OCI-LY7 (cell line): ENCODE measurements around the gene S100Z. TPM values are rescaled to one million over a fixed set of nuclear protein-coding genes. Genes with fewer than 3 reads are reported as not detected.
"Not testable (repeated sequence)": the region's sequence is repeated elsewhere in the genome, so short reads cannot be mapped to it uniquely, and the experiment has no call there.

Experiments
- BruUV-seq: library from RNA; stranded (reverse); fragments of 400-500 nt; replicated peaks from 2 replicates; lab custom pipeline; 2021; lab: Mats Ljungman, UMichigan
- CTCF ChIA-PET: fragments of 300-600 bp; sonication (Branson Sonifier 250); formaldehyde crosslinking; loops from one replicate; lab custom pipeline; 2022; ENCODE audit warnings: antibody characterized with exemption; ENCODE audit not compliant: unreplicated experiment; lab: Charles Lee
- POLR2A ChIA-PET: fragments of 300-600 bp; sonication (Branson Sonifier 250); formaldehyde crosslinking; loops from one replicate; lab custom pipeline; 2022; ENCODE audit warnings: antibody characterized with exemption; lab: Charles Lee
- DNase-seq: peaks from one replicate; pipeline ENCODE4 v3.0.0-alpha.2; 2015; ENCODE audit warnings: low spot score
- H2AFZ ChIP-seq: fragments of 200-600 bp; sonication (generic), shearing (Covaris generic); 2 replicates; pipeline ENCODE4 v1.6.1; 2014; ENCODE audit warnings: mild to moderate bottlenecking, antibody characterized with exemption, low read length, moderate library complexity
- H3K27ac ChIP-seq: fragments of 200-600 bp; sonication (generic); 2 replicates; pipeline ENCODE4 v1.5.1; 2014; ENCODE audit warnings: mixed run types, low read depth, mild to moderate bottlenecking, moderate library complexity, low read length, inconsistent platforms; ENCODE audit not compliant: poor library complexity, severe bottlenecking
- H3K36me3 ChIP-seq: fragments of 200-600 bp; sonication (generic); 2 replicates; pipeline ENCODE4 v1.6.1; 2014; ENCODE audit warnings: mild to moderate bottlenecking, antibody characterized with exemption, low read length, moderate library complexity, mixed read lengths; ENCODE audit not compliant: insufficient read depth
- H3K4me1 ChIP-seq: fragments of 200-600 bp; sonication (generic); 2 replicates; pipeline ENCODE4 v1.5.1; 2014; ENCODE audit warnings: mild to moderate bottlenecking, low read length; ENCODE audit not compliant: insufficient read depth, poor library complexity, severe bottlenecking
- H3K4me2 ChIP-seq: fragments of 200-600 bp; sonication (generic); 2 replicates; pipeline ENCODE4 v1.6.1; 2014; ENCODE audit warnings: mild to moderate bottlenecking, low read length
- H3K4me3 ChIP-seq: fragments of 200-600 bp; sonication (generic); 2 replicates; pipeline ENCODE4 v1.5.1; 2014; ENCODE audit warnings: mild to moderate bottlenecking, low read depth, low read length; ENCODE audit not compliant: poor library complexity, severe bottlenecking
- H3K79me2 ChIP-seq: fragments of 200-600 bp; sonication (generic); 2 replicates; pipeline ENCODE4 v1.6.1; 2016; ENCODE audit warnings: low read depth, mild to moderate bottlenecking, low read length, moderate library complexity, mixed read lengths; ENCODE audit not compliant: insufficient read depth
- H3K9me2 ChIP-seq: fragments of 200-600 bp; sonication (generic); 2 replicates; pipeline ENCODE4 v1.6.1; 2016; ENCODE audit warnings: mild to moderate bottlenecking, low read length, mixed read lengths; ENCODE audit not compliant: insufficient read depth
- H3K9me3 ChIP-seq: fragments of 200-600 bp; sonication (generic); 2 replicates; pipeline ENCODE4 v1.6.1; 2014; ENCODE audit warnings: mild to moderate bottlenecking, mixed run types, low read length, mixed read lengths
- H4K20me1 ChIP-seq: fragments of 200-600 bp; sonication (generic); 2 replicates; pipeline ENCODE4 v1.6.1; 2014; ENCODE audit warnings: mild to moderate bottlenecking, antibody characterized with exemption, low read length, moderate library complexity, mixed read lengths; ENCODE audit not compliant: insufficient read depth
- CTCF ChIP-seq: fragments of 200-600 bp; sonication (generic); conservative IDR thresholded peaks from 2 replicates; pipeline ENCODE4 v1.5.1; 2014; ENCODE audit warnings: mild to moderate bottlenecking, antibody characterized with exemption, low read length, moderate library complexity, mixed read lengths
- EZH2phosphoT487 ChIP-seq: fragments of 200-600 bp; sonication (generic); IDR thresholded peaks from 2 replicates; pipeline ENCODE4 v1.6.1; 2018; ENCODE audit warnings: low read depth, borderline replicate concordance, mild to moderate bottlenecking, mixed run types, antibody characterized with exemption, low read length, moderate library complexity, mixed read lengths
- intact Hi-C: fragments of 100-400 bp; cut with micrococcal nuclease; formaldehyde crosslinking; loops from one replicate; pipeline ENCODE4 v1.10.0; 2022; ENCODE audit not compliant: unreplicated experiment
- total RNA-seq, 2 experiments: library from RNA; depleted of rRNA in 1 of 2; stranded (reverse); fragments of >200 nt in 1 of 2; shearing (Covaris generic) in 1 of 2; gene quantifications; 2 replicates each; pipeline ENCODE4 v1.2.3, GENCODE V29; 2014 to 2022

The S100Z gene
- total RNA-seq, 2 experiments from 2014 or later: 51.1 to 66.6 TPM

- intact Hi-C loops: no loop called here
- Histone ChIP-seq H3K9me3 (peaks cover 13% of the 10 kb centered on the region; the same call in 1 of the 2 replicates), H3K27ac (no peak overlapping the region), H3K36me3 (no peaks in the 10 kb centered on the region), H3K4me1 (peaks cover 28% of the 10 kb centered on the region), H3K4me3 (no peak overlapping the region), H3K4me2 (no peak overlapping the region), H3K9me2 (no peaks in the 10 kb centered on the region), H4K20me1 (no peaks in the 10 kb centered on the region), H3K79me2 (no peaks in the 10 kb centered on the region), H2AFZ (peak overlapping the region; percentile 84; the same call in 1 of the 2 replicates)
- no peak for TF ChIP-seq EZH2phosphoT487
- TF ChIP-seq CTCF: no peak
- BruUV-seq: no TSS peak
- POLR2A ChIA-PET: no interaction called here
- no peak for DNase-seq
- CTCF ChIA-PET: no interaction called here
Observed at GRCh38 chr5:76854644-76855043, 4.8 kb downstream of the S100Z start.

- H3K36me3 ChIP-seq, intact Hi-C loops, DNase-seq, BruUV-seq, H4K20me1 ChIP-seq, H3K79me2 ChIP-seq, H3K4me3 ChIP-seq, H3K9me2 ChIP-seq, CTCF ChIA-PET: not testable (repeated sequence)
- Histone ChIP-seq H3K4me1 (peaks cover 28% of the 10 kb centered on the region), H3K4me2 (peak overlapping the region; percentile 41), H2AFZ (peak overlapping the region; percentile 84), H3K27ac (peak overlapping the region; percentile 33), H3K9me3 (peaks cover 13% of the 10 kb centered on the region; the same call in 1 of the 2 replicates)
- POLR2A ChIA-PET: interaction anchor here (0.5 kb wide), 1 partner anchor 159 kb away, joined by 4 read pairs; no protein-coding TSS in a partner anchor
Observed at GRCh38 chr5:76855501-76855900, 5.7 kb downstream of the S100Z start.

- intact Hi-C loops: no loop called here
- no TSS peak for BruUV-seq
- H3K36me3 ChIP-seq: no peaks in the 10 kb centered on the region
- ChIA-PET POLR2A (interaction anchor here (0.7 to 0.9 kb wide), 3 partner anchors 8 to 523 kb away, joined by 3 read pairs; no protein-coding TSS in a partner anchor), CTCF (no interaction called here)
- peaks cover 13% of the 10 kb centered on the region; the same call in 1 of the 2 replicates for H3K9me3 ChIP-seq
- peak overlapping the region; percentile 33 for H3K27ac ChIP-seq
- H2AFZ ChIP-seq: peak overlapping the region; percentile 84
- H3K79me2 ChIP-seq: no peaks in the 10 kb centered on the region
- H3K9me2 ChIP-seq: no peaks in the 10 kb centered on the region
- no peaks in the 10 kb centered on the region for H4K20me1 ChIP-seq
- peak overlapping the region; percentile 41 for H3K4me2 ChIP-seq
- H3K4me1 ChIP-seq: peaks cover 28% of the 10 kb centered on the region
- DNase-seq: peak; percentile 65
- TF ChIP-seq EZH2phosphoT487: no peak
- no peak for TF ChIP-seq CTCF
- H3K4me3 ChIP-seq: no peak overlapping the region
Observed at GRCh38 chr5:76855961-76856360, 6.1 kb downstream of the S100Z start.

- H3K4me3 ChIP-seq, H3K36me3 ChIP-seq, H3K4me2 ChIP-seq, H3K79me2 ChIP-seq, H4K20me1 ChIP-seq, H3K27ac ChIP-seq, intact Hi-C loops, DNase-seq, BruUV-seq, CTCF ChIA-PET, H3K9me2 ChIP-seq: not testable (repeated sequence)
- peaks cover 20% of the 10 kb centered on the region for H3K4me1 ChIP-seq
- peaks cover 13% of the 10 kb centered on the region; the same call in 1 of the 2 replicates for H3K9me3 ChIP-seq
- peak overlapping the region; percentile 84; the same call in 1 of the 2 replicates for H2AFZ ChIP-seq
- POLR2A ChIA-PET: interaction anchor here (0.9 kb wide), 1 partner anchor 10 kb away, joined by 3 read pairs; no protein-coding TSS in a partner anchor
Observed at GRCh38 chr5:76856800-76857199, 7.0 kb downstream of the S100Z start.
